Astrocyte of the cerebellum (primary cell): ENCODE data around the gene CHD3.
"Not testable (repeated sequence)": the region's sequence is repeated elsewhere in the genome, so short reads cannot be mapped to it uniquely, and the experiment has no call there.

Experiments
- DNase-seq: peaks from one replicate; pipeline ENCODE4 v3.0.0-alpha.2; 2011; ENCODE audit warnings: low read depth
- H3K4me3 ChIP-seq: 2 replicates; pipeline ENCODE4 v1.5.1; 2011; ENCODE audit warnings: mild to moderate bottlenecking, low read depth, low read length, moderate library complexity
- CTCF ChIP-seq: IDR thresholded peaks from 2 replicates; pipeline ENCODE4 v1.5.1; 2012; ENCODE audit warnings: low read length, low read depth, moderate library complexity, mild to moderate bottlenecking; ENCODE audit errors: missing control alignments
- in situ Hi-C: cut with HindIII; loops from 2 replicates; pipeline ENCODE4 v1.10.0; 2017; ENCODE audit warnings: low sequenced_read_pairs

Gene CHD3

GRCh38 chr17:7857713-7858521 lies 30.7 kb upstream of the CHD3 start, which contains the start of gene CYB5D1:
CYB5D1 (plus strand) TSS chr17:7858003; CDS start chr17:7858135, 132 bp downstream.
- in situ Hi-C loops, result no loop called here
- H3K4me3 ChIP-seq, result peak within 1 kb of the TSS; percentile 56
- no peak for TF ChIP-seq CTCF
- DNase-seq, result no peak

DNA sequence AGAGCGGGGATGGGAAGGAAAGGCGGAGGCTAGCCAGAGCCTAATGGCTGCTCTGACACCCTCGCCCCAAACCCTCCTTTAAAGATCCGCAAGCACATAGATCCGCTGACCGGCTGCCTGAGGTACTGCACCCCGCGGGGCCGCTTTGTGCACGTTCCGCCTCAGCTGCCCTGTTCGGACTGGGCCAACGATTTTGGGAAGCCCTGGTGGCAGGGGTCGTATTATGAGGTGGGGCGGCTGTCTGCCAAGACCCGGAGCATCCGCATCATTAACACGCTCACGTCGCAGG lies 30.1 kb upstream of the CHD3 start:
- in situ Hi-C loops, result no loop called here
- peak; percentile 57 for TF ChIP-seq CTCF
- peak overlapping the region; percentile 56 for H3K4me3 ChIP-seq
- no peak for DNase-seq

GRCh38 chr17:7859028-7859427 lies 29.6 kb upstream of the CHD3 start:
- in situ Hi-C loops, result no loop called here
- no peak for TF ChIP-seq CTCF
- DNase-seq, result no peak
- peak overlapping the region; percentile 56 for H3K4me3 ChIP-seq

- no peak for DNase-seq
- H3K4me3 ChIP-seq, result no peak overlapping the region
- in situ Hi-C loops, result no loop called here
- peak; percentile 68 for TF ChIP-seq CTCF
Measured at GRCh38 chr17:7862692-7863437, 25.7 kb upstream of the CHD3 start.

DNA sequence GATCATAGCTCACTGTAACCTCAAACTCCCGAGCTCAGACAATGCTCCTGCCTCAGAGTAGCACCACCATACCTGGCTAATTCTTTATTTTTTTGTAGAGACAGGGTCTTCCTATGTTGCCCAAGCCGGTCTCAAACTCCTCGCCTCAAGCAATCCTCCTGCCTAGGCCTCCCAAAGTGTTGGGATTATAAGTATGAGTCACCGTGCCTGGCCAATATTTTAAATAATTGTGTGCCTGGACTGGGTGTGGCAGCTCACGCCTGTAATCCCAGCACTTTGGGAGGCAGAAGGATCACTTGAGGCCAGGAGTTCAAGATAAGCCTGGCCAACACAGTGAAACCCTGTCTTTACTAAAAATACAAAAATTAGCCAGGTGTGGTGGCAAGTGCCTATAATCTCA lies 24.2 kb upstream of the CHD3 start:
- in situ Hi-C loops, H3K4me3 ChIP-seq, DNase-seq: not testable (repeated sequence)

GRCh38 chr17:7864995-7865650 lies 23.5 kb upstream of the CHD3 start:
- H3K4me3 ChIP-seq, result no peak overlapping the region
- TF ChIP-seq CTCF, result no peak
- DNase-seq, result no peak
- in situ Hi-C loops, result no loop called here
